ENCODE results near the gene AGT. TPM values are rescaled to one million over a fixed set of nuclear protein-coding genes. Genes with fewer than 3 reads are reported as not detected.

Gene AGT
- total RNA-seq, 1 experiment from 2014 or later, result not detected

DNA sequence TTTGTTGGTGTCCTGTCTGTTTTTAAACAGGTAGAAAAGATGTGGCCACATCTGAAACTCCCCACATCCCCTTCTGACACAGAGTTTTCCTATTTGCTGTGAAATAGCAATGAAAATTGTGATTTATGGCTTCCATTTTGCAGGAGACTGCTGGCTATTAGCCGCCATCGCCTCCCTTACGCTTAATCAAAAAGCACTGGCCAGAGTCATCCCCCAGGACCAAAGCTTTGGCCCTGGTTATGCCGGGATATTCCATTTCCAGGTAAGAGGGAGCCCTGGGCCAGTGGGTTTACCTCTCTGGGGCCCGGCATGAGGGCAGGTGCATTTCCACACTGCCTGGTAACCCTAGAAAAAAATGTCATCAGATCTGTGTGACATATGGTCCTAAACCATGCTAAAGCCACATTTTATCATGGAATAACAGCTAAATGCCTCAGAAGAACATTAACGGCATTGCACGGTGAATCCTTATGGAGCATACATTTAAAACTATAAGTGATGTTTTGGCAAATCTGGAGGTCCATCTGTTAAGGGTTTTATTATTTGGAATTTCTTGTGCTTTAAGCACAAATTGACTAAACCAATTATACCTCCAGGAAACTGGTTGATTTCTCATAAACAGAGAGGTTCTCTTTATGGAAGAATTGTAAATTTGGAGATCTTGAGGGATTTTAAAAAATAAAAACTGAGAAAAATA is 45.6 kb upstream of the AGT start:
- Histone ChIP-seq H3K4me1 (replicated peaks; ENCODE audit: insufficient read depth) (0 out of 2 replicates have a peak, but pooled peaks cover 3% of the 10 kb centered on the region), H3F3A (ENCODE audit: insufficient read depth, low read depth) (no peaks in the 10 kb centered on the region), H3K9me2 (ENCODE audit: insufficient read depth) (no peaks in the 10 kb centered on the region), H3K27me3 (ENCODE audit: insufficient read depth, low read depth) (no peaks in the 10 kb centered on the region), H3K4me2 (no peak overlapping the region), H3K27ac (no peak overlapping the region), H3K79me2 (ENCODE audit: low read depth) (no peaks in the 10 kb centered on the region), H4K20me1 (ENCODE audit: insufficient read depth) (no peaks in the 10 kb centered on the region), H3K36me3 (ENCODE audit: low read depth) (no peaks in the 10 kb centered on the region), H3K9me3 (ENCODE audit: insufficient read depth, low read depth) (no peaks in the 10 kb centered on the region), H3K4me3 (no peak overlapping the region), H2AFZ (no peak overlapping the region)
- ChIA-PET POLR2A (ENCODE audit: unreplicated experiment) (no interaction called here), CTCF (no interaction called here)
- DNase-seq, result no peak
- TF ChIP-seq, protein P1, sequence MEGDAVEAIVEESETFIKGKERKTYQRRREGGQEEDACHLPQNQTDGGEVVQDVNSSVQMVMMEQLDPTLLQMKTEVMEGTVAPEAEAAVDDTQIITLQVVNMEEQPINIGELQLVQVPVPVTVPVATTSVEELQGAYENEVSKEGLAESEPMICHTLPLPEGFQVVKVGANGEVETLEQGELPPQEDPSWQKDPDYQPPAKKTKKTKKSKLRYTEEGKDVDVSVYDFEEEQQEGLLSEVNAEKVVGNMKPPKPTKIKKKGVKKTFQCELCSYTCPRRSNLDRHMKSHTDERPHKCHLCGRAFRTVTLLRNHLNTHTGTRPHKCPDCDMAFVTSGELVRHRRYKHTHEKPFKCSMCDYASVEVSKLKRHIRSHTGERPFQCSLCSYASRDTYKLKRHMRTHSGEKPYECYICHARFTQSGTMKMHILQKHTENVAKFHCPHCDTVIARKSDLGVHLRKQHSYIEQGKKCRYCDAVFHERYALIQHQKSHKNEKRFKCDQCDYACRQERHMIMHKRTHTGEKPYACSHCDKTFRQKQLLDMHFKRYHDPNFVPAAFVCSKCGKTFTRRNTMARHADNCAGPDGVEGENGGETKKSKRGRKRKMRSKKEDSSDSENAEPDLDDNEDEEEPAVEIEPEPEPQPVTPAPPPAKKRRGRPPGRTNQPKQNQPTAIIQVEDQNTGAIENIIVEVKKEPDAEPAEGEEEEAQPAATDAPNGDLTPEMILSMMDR (conservative IDR thresholded peaks at IDR 0.05), result no peak
- no peak for TF ChIP-seq EZH2 (IDR thresholded peaks at IDR 0.05; ENCODE audit: low read depth)
- no TSS peak for BruUV-seq (replicated peaks)
- intact Hi-C loops (cut with micrococcal nuclease; ENCODE audit: unreplicated experiment), result no loop called here

DNA sequence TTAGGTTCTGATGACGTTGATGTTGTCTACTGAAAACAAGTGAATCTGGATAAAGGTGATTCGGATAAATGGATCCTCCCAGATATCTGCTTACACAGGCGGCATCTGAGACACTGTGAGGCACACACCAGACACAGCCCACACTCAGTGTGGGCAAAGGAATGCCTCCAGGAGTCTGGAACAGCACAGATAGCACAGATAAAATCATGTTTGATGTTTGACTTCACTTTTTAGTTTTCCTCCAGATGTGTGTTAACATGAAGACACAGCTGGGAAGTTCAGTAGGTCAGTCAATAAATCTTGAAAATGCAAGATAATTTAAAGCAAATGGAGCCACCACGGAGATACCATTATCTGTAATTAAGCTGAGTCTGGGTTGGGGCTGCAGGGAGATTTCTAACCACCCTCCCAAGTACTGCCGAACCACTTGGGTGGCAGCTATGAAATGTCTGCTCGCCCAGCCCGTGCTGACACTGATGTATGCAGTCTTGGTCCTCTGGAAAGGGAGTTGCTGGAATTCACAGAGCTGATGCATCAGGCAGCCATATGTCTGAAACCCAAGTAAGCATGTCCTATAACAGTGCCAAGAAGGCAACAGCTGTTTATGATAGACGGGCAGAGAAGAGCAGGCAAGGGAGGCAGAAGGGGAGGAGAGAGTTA is 44.9 kb upstream of the AGT start:
- intact Hi-C loops (cut with micrococcal nuclease; ENCODE audit: unreplicated experiment), result no loop called here
- H3K79me2 ChIP-seq (ENCODE audit: low read depth), result no peaks in the 10 kb centered on the region
- POLR2A ChIA-PET (ENCODE audit: unreplicated experiment), result no interaction called here
- no peaks in the 10 kb centered on the region for H4K20me1 ChIP-seq (ENCODE audit: insufficient read depth)
- H3K4me3 ChIP-seq, result no peak overlapping the region
- H3K4me2 ChIP-seq, result no peak overlapping the region
- CTCF ChIA-PET, result no interaction called here
- no peak overlapping the region for H2AFZ ChIP-seq
- no peaks in the 10 kb centered on the region for H3K36me3 ChIP-seq (ENCODE audit: low read depth)
- H3K9me2 ChIP-seq (ENCODE audit: insufficient read depth), result no peaks in the 10 kb centered on the region
- no peaks in the 10 kb centered on the region for H3K9me3 ChIP-seq (ENCODE audit: insufficient read depth, low read depth)
- H3K27ac ChIP-seq, result no peak overlapping the region
- no peak for TF ChIP-seq EZH2 (IDR thresholded peaks at IDR 0.05; ENCODE audit: low read depth)
- TF ChIP-seq, protein P1 (conservative IDR thresholded peaks at IDR 0.05), result no peak
- no peaks in the 10 kb centered on the region for H3K27me3 ChIP-seq (ENCODE audit: insufficient read depth, low read depth)
- H3F3A ChIP-seq (ENCODE audit: insufficient read depth, low read depth), result no peaks in the 10 kb centered on the region
- no TSS peak for BruUV-seq (replicated peaks)
- no peak for DNase-seq
- H3K4me1 ChIP-seq (replicated peaks; ENCODE audit: insufficient read depth), result 0 out of 2 replicates have a peak, but pooled peaks cover 4% of the 10 kb centered on the region

DNA sequence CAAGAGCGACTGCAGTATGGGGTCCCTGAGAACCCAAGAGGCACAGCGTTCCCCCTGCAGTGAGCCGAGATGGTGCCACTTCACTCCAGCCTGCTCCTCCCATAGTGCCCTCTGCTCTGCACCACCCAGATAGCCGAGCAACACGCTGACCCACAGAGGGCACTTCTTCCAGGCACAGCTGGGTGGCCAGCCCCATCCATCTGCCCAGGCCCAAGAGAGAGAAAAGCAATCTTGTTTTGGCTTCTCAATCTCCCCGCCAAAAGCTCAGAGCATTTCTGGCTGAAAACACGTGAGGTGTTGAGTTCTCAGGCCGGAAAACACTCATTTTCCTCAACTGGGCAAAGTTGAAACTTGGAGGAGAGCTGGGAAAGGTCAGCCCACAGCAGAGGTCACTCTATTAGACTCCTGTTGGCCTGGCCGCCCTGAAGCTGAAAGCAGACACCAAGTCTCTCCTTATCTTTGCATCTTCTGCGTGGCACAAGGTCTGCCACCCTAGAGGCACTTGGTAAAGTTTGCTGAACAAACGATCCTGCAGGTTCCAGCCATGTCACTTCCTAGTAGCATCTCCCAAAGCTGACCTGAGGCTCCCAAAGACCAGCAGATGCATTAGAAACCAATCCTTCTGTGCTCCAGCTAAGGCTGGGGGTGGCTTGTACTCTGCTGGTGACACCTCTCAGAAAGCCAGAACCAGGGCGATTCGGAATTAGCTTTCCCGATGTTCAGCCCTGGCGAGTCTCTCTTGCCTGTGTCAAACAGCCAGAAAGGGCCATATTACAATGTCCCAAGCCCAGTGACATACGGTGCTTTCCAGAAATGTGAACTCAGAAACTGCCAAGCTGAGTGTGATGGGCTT is 44.2 kb upstream of the AGT start:
- H3K9me2 ChIP-seq (ENCODE audit: insufficient read depth), result no peaks in the 10 kb centered on the region
- H3K36me3 ChIP-seq (ENCODE audit: low read depth), result no peaks in the 10 kb centered on the region
- H3K4me2 ChIP-seq, result no peak overlapping the region
- TF ChIP-seq, protein P1 (conservative IDR thresholded peaks at IDR 0.05), result no peak
- TF ChIP-seq EZH2 (IDR thresholded peaks at IDR 0.05; ENCODE audit: low read depth), result no peak
- no peaks in the 10 kb centered on the region for H3F3A ChIP-seq (ENCODE audit: insufficient read depth, low read depth)
- peaks cover 6% of the 10 kb centered on the region for H3K4me1 ChIP-seq (replicated peaks; ENCODE audit: insufficient read depth)
- DNase-seq, result no peak
- intact Hi-C loops (cut with micrococcal nuclease; ENCODE audit: unreplicated experiment), result no loop called here
- H3K79me2 ChIP-seq (ENCODE audit: low read depth), result no peaks in the 10 kb centered on the region
- no peaks in the 10 kb centered on the region for H3K9me3 ChIP-seq (ENCODE audit: insufficient read depth, low read depth)
- ChIA-PET CTCF (no interaction called here), POLR2A (ENCODE audit: unreplicated experiment) (no interaction called here)
- no peaks in the 10 kb centered on the region for H4K20me1 ChIP-seq (ENCODE audit: insufficient read depth)
- BruUV-seq (replicated peaks), result no TSS peak
- no peak overlapping the region for H3K4me3 ChIP-seq
- H2AFZ ChIP-seq, result no peak overlapping the region
- H3K27ac ChIP-seq, result no peak overlapping the region
- no peaks in the 10 kb centered on the region for H3K27me3 ChIP-seq (ENCODE audit: insufficient read depth, low read depth)

Data from PC-9 (cell line).